Measurements from ENCODE around the gene DPT.

- TF ChIP-seq POLR2A (IDR thresholded peaks at IDR 0.05) (no peak), CTCF (IDR thresholded peaks at IDR 0.05) (no peak)
These were observed 29.5 kb upstream of the DPT start for GRCh38 chr1:168758503-168758902.
